Activated T-helper 1 cell treated with anti-CD3 and anti-CD28 coated beads, Interleukin-2, amount 50 U/mL, for 16 hours (primary cell): ENCODE measurements around the gene POU5F1.
A peak's percentile ranks its signal among the peaks of the same experiment; 100 is the strongest.
"Not testable (repeated sequence)": the region's sequence is repeated elsewhere in the genome, so short reads cannot be mapped to it uniquely, and the experiment has no call there.

Experiments
- DNase-seq, 2 donors: peaks; one replicate each; pipeline ENCODE4 v3.0.0-alpha.2; 2020; ENCODE audit warnings: low read depth in 1 of 2, low spot score in 1 of 2

POU5F1 gene

GRCh38 chr6:31192431-31193105 lies 22.1 kb upstream of the POU5F1 start:
- peak in 1 of 2 donors; percentile 19 for DNase-seq

DNA sequence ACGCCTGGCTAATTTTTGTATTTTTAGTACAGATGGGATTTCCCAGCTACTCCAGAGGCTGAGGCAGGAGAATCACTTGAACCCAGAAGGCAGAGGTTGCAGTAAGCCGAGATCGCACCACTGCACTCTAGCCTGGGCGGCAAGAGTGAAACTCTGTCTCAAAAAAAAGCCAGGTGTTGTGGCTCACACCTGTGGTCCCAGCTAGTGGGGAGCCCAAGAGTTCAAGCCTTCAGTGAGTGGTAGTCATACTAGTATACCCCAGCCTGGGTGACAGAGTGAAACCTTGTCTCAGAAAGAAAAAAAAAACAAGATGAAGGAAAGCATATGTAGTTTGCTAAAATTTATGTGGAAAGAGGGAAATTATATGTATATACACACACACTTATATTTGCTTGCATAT lies 20.0 kb upstream of the POU5F1 start:
- no peak for DNase-seq

- DNase-seq: not testable (repeated sequence)
Measured at GRCh38 chr6:31189223-31189622, 18.7 kb upstream of the POU5F1 start.

DNA sequence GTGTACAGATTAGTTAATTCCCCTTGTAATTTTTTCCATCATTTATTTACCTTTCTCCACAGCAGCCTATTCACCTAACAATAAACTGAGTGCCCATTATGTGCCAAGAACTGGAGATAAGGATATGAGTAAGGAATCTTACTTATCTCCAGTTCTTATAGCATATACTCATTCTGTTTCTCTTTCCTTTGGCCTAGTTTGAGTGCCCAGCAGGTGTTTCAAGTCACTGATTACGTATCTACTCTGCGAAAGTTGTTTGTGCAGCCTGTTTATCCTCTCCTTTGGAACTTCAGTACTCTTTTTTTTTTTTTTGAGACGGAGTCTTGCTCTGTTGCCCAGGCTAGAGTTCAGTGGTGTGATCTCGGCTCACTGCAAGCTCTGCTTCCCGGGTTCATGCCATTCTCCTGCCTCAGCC lies 17.3 kb upstream of the POU5F1 start:
- DNase-seq: no peak

DNA sequence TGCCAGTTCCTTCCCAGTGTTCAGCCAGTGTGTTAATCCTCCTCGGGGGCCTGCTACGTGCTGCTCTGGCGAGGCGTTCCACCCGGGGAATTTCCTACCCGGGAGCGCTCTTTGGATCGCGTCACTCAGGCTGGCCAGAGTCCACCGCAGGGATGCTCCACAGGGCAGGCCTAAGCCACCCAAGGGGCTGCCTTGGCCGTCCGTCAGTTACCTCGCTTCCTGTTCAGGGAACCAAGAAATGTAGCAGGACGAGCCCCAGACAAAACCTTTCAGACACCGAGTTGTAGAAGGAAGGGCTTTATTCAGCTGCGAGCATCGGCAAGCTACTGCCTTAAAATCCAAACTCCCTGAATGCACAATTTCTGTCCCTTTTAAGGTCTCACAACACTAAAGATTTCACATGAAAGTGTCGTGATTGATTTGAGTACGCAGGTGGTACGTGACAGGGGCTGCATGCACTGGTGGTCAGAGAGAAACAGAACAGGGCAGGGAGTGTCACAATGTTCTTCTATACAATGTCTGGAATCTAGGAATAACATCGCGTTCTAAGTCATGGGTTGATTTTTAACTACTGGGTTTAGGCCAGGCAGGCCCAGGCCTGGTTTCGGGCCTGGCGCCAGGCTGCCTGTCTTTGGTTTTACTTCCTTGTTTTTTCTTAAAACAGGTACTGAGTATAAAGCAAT lies 15.7 kb upstream of the POU5F1 start:
- no peak for DNase-seq

DNA sequence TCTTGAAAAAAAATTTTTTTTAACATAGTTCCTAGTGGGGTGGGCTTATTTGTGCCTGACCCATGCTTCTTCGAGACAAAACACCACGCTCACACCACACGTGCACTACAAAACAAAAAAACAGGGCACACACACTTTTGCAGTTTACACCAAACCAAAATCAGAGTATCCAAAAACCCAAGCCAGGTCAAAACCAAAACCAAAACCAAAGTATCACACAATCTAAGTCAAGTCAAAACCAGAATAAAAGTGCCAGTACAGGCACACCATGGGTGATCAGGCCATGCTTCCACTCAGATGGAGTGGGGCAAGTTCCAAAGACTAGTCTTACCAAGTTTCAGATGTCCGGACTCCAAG lies 15.2 kb upstream of the POU5F1 start:
- not testable (repeated sequence) for DNase-seq

- DNase-seq: not testable (repeated sequence)
Measured at GRCh38 chr6:31183859-31184258, 13.4 kb upstream of the POU5F1 start.

DNA sequence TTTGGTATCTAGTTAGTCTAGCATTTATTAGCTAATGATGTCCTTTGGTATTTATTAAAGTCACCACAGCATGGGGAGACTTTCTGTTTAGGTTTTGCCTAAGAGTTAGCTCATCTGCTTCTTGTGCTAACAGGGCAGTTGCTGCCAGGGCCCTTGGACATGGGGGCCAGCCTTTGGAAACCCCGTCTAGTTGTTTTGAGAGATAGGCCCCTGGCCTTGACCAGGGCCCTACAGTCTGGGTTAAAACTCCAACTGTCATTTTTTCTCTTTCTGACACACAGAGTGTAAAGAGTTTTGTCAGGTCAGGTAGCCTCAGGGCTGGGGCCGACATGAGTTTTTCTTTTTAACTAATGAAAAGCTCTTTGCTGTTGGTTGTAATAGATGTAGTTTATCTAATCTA lies 12.8 kb upstream of the POU5F1 start:
- DNase-seq: not testable (repeated sequence)

GRCh38 chr6:31180500-31180899 lies 10.0 kb upstream of the POU5F1 start:
- DNase-seq: peak; percentile 21 to 33

GRCh38 chr6:31179896-31180295 lies 9.4 kb upstream of the POU5F1 start:
- no peak for DNase-seq

GRCh38 chr6:31179042-31179386 lies 8.5 kb upstream of the POU5F1 start:
- no peak for DNase-seq

GRCh38 chr6:31178143-31179041 lies 7.9 kb upstream of the POU5F1 start:
- no peak for DNase-seq

DNA sequence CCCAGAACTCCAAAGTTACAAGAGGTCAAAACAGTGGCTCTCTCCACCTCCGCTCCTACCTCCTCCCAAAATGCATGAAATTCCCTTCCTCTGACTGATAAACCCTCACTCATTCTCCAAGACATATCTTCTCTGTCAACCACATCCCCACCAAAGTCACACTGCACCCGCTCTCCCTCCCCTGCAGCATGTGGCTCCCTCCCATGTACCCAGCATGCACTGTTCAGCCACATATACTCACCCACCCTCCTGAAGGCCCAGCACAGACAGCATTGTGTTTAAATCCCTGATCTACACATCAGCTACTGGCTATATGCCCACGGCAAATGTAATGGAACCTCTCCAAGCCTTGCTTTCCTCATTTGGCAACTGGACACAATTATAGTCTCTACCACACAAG lies 5.5 kb upstream of the POU5F1 start:
- DNase-seq: no peak

- DNase-seq: no peak
Measured at GRCh38 chr6:31174378-31174777, 3.9 kb upstream of the POU5F1 start.

DNA sequence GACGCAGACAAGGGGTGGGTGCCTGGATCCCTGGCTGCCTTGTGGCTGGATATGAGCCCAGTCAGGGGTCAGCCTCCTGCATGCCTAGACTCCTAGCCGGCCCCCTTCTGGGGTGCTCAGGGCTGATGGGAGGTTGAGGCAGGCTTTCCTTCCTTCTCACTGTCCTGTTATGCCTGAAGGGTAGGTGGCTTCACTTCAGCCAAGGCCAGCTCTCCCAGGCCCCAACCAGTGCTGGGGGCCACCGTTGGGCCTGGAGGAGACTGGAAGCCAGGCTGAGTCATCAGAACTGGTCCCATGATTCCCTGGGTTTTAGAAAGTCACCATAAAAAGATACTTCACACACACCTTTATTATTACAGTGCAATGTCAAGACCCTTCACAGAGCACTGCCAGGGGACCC lies 2.9 kb upstream of the POU5F1 start:
- DNase-seq: no peak

DNA sequence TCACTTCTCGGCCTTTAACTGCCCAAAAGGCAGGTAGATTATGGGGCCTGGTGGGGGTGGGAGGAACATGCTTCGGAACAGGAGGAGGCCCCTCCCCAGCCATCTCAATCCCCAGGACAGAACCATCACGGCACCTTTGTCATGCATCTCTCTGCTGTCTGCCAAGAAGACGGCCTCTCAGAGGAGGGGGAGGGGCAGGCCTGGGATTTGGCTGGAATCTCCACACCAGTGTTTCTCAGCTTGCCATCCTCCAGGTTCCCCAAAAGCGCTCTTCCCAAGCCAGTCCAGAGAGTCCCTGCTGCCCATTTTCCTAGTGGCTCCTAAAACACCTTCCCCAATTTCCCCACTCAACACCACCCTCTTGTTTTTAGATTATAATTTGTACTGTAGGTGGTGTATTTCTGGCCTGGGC lies 2.5 kb upstream of the POU5F1 start:
- no peak for DNase-seq

- no peak for DNase-seq
Measured at GRCh38 chr6:31171931-31172905, 1.7 kb upstream of the POU5F1 start.

DNA sequence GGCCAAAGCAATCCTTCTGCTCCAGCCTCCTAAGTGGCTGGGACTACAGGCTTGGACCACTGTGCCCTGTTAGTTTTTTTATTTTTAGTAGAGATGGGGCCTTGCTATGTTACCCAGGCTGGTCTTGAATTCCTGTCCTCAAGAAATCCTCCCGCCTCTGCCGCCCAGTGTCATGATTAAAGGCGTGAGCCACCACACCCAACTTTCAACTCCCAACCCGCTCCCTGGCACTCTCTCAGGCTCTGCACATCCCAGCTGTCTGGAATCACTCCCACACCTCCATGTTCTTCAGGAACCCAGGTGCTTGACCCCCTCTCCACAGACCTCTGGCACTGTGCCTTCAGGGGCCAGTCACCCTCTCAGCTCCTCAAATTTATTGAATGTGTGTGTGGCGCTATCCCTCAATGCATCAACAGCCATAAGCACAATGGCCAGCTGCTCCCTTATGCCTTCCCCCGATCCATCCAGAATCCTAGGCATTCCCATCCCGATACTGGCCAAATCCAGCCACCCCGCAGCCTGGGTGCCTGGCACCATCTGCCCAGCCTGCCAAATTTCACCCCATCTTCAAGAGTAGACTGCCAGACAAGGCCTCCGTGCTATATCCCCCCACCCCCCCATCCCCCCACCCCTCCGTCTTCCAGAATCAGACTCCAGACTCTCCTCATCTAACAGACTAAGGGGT lies 647 bp upstream of the POU5F1 start:
- DNase-seq: no peak

DNA sequence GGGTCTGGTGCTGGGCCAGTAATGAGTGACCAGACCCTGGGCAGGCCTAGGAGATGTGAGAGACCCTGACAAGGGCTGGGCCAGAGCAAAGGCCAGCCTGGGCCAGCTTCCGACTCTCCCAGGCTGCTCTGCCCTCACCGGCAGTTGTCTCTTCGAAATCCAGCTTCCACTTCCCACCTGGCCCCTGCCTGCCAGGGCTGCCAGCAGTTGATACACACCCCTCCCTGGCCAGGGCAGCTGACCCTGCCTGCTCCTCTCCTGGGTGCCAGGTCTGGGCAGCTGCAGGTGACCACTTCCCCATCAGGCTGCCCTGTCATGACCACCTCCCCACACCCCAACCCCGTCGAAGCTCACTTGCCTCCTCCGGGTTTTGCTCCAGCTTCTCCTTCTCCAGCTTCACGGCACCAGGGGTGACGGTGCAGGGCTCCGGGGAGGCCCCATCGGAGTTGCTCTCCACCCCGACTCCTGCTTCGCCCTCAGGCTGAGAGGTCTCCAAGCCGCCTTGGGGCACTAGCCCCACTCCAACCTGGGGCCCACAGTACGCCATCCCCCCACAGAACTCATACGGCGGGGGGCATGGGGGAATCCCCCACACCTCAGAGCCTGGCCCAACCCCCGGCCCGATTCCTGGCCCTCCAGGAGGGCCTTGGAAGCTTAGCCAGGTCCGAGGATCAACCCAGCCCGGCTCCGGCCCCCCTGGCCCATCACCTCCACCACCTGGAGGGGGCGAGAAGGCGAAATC lies 453 bp downstream of the POU5F1 start:
- DNase-seq: not testable (repeated sequence)
